Erythroblast (primary cell): ENCODE results near the gene DRD4.
"Not testable (repeated sequence)": the region's sequence is repeated elsewhere in the genome, so short reads cannot be mapped to it uniquely, and the experiment has no call there.

Experiments used
- DNase-seq, 2 experiments: peaks; one replicate each; lab custom pipeline; 2025; lab: John Stamatoyannopoulos, UW
- GATA1 ChIP-seq: IDR thresholded peaks from 2 replicates; pipeline ENCODE4 v1.6.1; 2011; ENCODE audit warnings: low read depth, mild to moderate bottlenecking, control low read depth, low read length, moderate library complexity
- POLR2A ChIP-seq: IDR thresholded peaks from 2 replicates; pipeline ENCODE4 v1.6.1; 2011; ENCODE audit warnings: mild to moderate bottlenecking, low read length

DRD4 gene

DNA sequence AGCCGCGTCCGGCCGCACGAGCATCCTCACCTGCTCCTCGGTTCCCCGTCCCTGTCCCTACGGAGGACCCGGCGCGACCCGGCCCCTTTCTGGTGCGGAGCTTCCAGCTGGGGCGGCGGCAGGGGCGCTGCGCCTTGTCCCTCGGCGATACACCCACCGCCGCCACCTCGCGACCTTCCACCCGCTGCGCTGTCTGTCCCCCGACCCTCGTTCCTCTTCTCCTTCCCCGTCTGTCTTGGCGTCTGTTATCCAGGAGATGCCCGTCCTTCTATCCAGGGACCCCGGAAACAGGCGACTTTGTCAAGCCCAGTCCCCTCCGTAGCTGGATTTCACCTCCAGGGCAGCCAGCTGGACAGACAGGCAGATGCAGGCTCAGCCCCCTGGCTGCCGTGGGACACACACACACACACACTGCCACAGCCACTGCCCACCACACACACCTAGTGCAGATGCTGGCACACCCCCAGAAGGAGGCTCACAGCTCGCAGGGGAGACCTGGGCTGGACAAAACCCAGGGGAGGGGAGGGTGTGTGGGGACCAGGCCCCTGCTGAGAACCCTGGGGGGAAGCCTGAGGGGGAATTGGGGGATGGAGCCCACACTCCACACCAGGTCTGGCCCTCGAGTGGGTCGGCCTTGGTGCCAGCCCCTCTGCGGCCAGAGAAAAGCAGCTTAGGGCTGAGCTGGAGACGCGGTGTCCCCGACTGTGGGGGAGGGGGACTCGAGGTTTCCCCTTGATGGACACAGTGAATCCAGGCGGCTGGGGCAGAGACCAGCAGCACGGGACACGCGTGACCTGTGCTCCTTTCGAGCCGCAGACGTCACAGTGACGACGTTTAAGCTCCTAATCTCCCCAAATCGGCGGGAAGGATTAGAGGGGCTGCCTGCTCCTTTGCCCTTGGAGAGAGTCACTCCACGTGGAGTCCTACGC lies 788 bp downstream of the DRD4 start:
- no peak for DNase-seq
- TF ChIP-seq POLR2A: no peak
- no peak for TF ChIP-seq GATA1

DNA sequence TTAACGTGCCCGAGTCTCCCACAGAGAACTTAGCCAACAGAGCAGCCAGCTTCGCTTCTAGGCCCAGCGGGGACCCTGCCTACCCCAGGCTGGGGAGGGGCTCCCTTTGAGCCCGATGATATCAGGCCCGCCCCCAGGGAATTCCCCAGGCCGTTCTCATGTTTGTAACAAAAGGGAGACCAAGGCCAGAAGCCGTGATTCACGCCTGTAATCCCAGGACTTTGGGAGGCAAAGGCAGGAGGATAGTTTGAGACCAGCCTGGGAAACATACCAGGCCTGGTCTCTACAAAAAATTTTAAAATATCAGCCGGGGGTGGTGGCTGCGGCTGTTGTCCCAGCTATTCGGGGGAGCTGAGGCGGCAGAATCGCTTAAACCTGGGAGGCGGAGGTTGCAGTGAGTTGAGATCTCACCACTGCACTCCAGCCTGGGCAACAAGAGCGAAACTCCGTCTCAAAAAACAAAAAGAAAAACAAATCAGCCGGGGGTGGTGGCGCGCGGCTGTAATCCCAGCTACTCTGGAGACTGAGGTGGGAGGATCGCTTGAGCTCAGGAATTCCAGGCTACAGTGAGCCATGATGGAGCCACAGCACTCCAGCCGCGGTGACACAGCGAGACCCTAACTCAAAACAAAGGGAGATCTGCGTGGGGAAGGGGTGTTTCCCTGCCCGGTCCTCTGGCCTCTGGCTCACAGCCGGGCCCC lies 1.7 kb downstream of the DRD4 start:
- TF ChIP-seq GATA1: no peak
- no peak for DNase-seq

DNA sequence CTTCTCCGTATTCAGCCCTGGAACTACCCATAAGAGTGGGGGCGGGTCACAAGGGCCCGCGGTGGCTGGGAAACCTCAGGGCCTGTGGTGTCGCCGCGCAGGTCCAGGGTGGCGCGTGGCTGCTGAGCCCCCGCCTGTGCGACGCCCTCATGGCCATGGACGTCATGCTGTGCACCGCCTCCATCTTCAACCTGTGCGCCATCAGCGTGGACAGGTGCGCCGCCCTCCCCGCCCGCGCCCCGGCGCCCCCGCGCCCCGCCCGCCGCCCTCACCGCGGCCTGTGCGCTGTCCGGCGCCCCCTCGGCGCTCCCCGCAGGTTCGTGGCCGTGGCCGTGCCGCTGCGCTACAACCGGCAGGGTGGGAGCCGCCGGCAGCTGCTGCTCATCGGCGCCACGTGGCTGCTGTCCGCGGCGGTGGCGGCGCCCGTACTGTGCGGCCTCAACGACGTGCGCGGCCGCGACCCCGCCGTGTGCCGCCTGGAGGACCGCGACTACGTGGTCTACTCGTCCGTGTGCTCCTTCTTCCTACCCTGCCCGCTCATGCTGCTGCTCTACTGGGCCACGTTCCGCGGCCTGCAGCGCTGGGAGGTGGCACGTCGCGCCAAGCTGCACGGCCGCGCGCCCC lies 2.4 kb downstream of the DRD4 start:
- no peak for DNase-seq
- TF ChIP-seq GATA1 (no peak), POLR2A (no peak)

DNA sequence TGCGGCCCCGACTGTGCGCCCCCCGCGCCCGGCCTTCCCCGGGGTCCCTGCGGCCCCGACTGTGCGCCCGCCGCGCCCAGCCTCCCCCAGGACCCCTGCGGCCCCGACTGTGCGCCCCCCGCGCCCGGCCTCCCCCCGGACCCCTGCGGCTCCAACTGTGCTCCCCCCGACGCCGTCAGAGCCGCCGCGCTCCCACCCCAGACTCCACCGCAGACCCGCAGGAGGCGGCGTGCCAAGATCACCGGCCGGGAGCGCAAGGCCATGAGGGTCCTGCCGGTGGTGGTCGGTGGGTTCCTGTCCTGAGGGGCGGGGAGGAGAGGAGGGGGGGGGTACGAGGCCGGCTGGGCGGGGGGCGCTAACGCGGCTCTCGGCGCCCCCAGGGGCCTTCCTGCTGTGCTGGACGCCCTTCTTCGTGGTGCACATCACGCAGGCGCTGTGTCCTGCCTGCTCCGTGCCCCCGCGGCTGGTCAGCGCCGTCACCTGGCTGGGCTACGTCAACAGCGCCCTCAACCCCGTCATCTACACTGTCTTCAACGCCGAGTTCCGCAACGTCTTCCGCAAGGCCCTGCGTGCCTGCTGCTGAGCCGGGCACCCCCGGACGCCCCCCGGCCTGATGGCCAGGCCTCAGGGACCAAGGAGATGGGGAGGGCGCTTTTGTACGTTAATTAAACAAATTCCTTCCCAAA lies 3.1 kb downstream of the DRD4 start:
- TF ChIP-seq GATA1 (no peak), POLR2A (no peak)
- no peak for DNase-seq

DNA sequence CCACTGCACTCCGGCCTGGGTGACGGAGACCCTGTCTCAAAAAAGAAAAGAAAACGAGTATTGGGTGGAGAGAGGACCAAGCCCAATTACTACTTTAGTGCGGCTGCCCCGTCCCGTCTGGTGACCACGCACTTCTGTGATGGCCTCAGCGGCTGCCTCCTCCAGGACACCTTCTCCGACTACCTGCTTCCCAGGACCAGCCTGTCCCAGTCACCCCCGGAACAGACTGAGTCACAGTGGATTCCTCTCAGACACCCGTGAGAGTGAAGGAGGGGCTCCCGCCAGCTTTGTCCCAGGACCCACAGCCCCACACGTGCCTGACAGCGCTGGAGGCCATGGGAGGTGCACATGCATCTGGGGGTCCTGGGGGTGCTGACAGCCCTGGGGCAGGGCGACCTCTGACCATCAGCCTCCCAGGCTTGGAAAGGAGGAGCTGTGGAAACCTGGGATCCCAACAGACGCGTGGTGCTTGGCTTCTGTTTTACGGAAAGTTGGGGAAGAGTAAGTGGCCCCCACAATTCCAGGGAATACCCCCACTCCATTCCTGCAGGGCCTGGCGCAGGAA lies 4.8 kb downstream of the DRD4 start:
- DNase-seq: no peak
- TF ChIP-seq POLR2A (no peak), GATA1 (no peak)

DNA sequence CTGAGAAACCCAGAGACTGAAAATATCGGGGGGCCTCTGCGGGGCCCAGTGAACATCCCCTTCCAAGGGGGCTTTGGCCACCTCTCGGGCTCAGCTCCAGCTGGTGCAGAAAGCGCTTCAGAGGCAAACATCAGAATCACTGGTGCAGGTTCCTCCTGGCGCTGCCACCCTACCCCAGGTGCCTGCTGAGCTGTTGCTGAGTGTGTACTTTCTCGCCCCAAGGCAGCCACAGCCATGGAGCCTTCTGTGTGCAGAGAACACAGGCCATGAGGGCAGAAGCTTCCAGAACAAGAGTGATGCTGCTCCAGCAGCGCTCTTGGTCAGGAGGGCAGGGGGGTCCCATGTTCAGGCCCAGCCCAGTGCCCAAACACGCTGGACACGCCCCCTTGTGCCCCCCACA lies 6.3 kb downstream of the DRD4 start:
- no peak for TF ChIP-seq POLR2A
- TF ChIP-seq GATA1: no peak
- DNase-seq: no peak

DNA sequence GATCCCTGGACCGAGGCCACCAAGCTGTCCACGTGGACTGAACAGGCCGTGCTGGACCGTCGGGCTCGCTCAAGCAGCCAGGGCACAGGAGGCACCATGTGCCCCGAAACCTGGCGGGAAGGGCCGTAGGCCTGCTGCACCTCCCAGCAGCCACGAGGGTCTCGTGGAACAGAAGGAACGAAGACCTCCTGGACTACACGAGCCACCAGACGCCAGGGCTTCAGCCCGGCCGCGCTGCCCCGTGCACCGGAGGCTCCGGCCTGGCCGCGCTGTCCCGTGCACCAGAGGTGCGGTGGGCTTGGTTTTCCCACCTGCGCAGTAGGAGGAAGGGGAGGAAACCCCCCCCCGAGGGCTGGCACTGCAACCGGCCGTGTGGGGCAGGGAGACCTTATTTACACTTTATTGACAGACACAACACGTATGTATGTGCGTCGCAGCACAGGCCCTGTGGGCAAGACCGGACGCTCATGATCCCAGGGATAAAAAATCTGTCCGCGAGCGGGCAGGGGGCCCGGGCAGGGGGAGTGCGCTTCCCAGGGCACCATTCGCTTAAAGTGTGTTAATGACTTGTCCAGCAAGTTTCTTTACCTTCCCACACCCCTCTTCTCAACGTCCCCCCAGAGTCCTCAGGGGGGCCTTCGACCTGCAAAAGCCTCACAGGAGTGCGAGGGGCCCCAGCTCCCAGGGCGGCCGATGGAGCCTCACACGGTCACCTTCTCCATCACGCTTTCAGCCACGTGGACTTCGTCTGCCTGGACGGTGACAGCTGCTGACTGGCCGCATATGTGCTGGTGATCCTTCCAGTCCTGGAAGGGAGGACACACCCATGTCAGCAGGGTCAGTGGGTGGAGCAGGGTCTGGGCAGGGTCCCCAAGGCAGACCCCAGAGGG lies 7.0 kb downstream of the DRD4 start:
- DNase-seq: no peak
- TF ChIP-seq GATA1 (no peak), POLR2A (no peak)

DNA sequence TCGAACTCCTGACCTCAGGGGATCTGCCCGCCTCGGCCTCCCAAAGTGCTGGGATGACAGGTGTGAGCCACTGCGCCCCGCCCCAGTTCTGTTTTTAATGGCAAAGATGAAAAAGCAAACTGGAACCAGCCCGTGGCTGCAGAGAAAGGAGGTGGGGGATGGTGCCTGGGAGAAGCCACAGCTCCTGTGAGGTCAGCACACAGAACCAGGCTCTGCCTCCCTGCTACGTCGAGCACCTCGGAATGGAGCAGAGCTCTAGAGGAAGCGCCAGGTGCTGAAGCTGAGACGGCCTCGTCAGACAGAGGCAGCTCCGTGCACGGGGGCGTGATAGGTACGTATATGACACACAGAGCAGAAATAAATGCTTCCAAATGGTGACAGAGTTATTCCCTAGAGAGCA lies 8.5 kb downstream of the DRD4 start:
- no peak for DNase-seq
- TF ChIP-seq GATA1 (no peak), POLR2A (no peak)

DNA sequence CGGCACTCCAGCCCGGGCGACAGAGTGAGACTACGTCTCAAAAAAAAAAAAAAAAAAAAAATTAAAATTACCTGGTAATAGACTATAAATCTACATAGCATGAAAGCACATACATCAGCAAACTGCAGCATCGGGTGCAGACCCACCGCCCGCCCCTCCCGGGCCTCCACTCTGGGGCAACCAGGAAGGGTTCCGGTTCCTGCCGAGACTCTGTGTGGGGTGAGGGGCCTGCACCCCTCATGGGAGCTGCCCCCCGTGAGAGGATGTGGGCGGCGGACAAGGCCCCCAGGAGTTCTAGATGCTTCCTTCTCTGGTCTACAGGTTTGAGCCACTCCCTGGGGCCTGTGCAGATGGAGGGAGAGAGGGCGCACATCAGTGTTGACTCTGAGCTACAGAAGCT lies 9.1 kb downstream of the DRD4 start:
- no peak for DNase-seq
- TF ChIP-seq GATA1 (no peak), POLR2A (no peak)

DNA sequence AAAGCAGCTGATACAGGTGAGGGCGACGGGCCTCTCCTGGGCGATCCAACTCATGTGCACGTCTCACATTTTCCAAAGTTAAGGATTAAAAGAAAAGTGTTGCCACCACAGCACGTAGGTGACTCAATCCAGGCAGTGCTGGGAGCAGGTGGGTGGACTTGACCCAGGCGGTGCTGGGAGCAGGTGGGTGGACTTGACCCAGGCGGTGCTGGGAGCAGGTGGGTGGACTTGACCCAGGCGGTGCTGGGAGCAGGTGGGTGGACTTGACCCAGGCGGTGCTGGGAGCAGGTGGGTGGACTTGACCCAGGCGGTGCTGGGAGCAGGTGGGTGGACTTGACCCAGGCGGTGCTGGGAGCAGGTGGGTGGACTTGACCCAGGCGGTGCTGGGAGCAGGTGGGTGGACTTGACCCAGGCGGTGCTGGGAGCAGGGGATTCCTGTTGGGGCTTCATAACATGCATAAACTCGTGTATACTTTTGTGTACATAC lies 10.6 kb downstream of the DRD4 start:
- not testable (repeated sequence) for DNase-seq

DNA sequence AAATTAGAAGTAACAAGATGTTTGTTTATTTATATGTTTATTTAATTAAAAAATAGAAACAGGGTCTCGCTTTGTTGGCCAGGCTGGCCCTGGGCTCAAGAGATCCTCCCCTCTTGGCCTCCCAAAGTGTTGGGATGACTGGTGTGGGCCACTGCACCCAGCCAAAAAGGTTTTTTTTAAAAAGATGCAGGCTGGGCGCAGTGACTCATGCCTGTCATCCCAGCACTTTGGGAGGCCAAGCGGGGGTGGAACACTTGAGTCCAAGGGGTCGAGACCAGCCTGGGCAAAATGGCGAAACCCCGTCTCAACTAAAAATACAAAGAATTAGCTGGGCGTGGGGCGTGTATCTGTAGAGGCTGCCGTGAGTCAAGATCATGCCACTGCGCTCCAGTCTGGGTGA lies 13.4 kb downstream of the DRD4 start:
- TF ChIP-seq POLR2A: no peak
- TF ChIP-seq GATA1: no peak
- no peak for DNase-seq

DNA sequence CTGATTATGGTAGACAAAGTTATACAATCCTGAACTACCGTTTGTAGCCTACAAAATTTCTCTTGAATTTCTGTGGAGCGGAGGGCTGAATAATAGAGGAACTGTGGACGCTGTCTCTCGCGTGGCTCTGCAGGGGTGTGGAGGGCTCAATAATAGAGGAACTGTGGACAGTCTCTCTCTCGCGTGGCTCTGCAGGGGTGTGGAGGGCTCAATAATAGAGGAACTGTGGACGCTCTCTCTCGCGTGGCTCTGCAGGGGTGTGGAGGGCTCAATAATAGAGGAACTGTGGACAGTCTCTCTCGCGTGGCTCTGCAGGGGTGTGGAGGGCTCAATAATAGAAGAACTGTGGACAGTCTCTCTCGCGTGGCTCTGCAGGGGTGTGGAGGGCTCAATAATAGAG lies 16.1 kb downstream of the DRD4 start:
- not testable (repeated sequence) for DNase-seq

DNA sequence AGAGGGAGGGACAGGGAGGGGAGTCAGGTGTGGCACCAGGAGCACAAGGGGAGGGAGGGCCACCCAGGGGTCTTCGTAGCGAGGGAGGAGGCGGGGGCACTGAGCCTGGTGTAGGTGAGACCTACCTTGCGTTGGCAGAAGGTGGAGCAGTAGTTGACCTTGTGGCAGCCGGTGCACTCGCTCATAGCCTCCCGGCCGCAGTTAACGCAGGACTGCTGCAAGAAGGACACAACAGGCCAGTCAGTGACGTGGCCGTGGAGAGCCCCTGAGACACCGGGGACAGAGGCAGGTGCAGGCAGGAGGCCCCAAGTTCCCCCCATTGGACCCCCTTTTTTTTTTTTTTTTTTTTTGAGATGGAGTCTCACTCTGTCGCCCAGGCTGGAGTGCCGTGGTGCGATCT lies 16.8 kb downstream of the DRD4 start:
- DNase-seq: no peak
- TF ChIP-seq GATA1 (no peak), POLR2A (no peak)

DNA sequence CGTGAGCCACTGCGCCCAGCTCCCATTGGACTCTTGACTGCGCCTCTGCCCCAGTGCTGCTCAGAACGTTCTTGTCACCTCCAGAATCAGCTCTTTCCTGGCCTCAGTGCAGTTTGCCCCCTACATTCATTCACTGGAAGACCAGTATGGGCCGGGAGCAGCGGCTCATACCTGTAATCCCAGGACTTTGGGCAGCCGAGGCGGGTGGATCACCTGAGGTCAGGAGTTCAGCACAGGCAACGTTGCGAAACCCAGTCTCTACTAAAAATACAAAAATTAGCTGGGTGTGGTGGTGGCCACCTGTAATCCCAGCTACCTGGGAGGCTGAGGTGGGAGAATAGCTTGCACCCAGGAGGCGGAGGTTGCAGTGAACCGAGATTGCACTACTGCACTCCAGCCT lies 17.4 kb downstream of the DRD4 start:
- not testable (repeated sequence) for DNase-seq
